Measurements from ENCODE around the gene CYP2E1.
"Not testable (repeated sequence)": the region's sequence is repeated elsewhere in the genome, so short reads cannot be mapped to it uniquely, and the experiment has no call there.

Gene CYP2E1

GRCh38 chr10:133573460-133573859, 46.3 kb downstream of the CYP2E1 start:
- not testable (repeated sequence) for DNase-seq

- not testable (repeated sequence) for DNase-seq
Measured at GRCh38 chr10:133577037-133577436, 49.9 kb downstream of the CYP2E1 start.
